Aorta (tissue), 5 donors: ENCODE measurements around the gene MYL12B. TPM values are rescaled to one million over a fixed set of nuclear protein-coding genes. Genes with fewer than 3 reads are reported as not detected.

Experiments used
- ATAC-seq: fragments of 200-7000 bp; cut with Tn5 transposase; one replicate; pipeline ENCODE4 v1.9.1; 2022; ENCODE audit warnings: moderate library complexity; ENCODE audit not compliant: low FRiP score
- DNase-seq, 2 donors: peaks; one replicate each; pipeline ENCODE4 v3.0.0-alpha.2; 2020
- H3K27ac ChIP-seq, 2 donors: one replicate each; pipeline ENCODE4 v1.5.1; 2013; ENCODE audit warnings: low read length in 2 of 2, mild to moderate bottlenecking in 2 of 2, moderate library complexity in 2 of 2, control low read depth in 1 of 2, inconsistent platforms in 1 of 2, low read depth in 1 of 2
- H3K27me3 ChIP-seq, 2 donors: one replicate each; pipeline ENCODE4 v1.6.1; 2013; ENCODE audit warnings: control low read depth in 1 of 2, low read length in 1 of 2, mild to moderate bottlenecking in 1 of 2, moderate library complexity in 1 of 2; ENCODE audit not compliant: insufficient read depth in 2 of 2, control insufficient read depth in 1 of 2
- H3K36me3 ChIP-seq, 2 donors: one replicate each; pipeline ENCODE4 v1.6.1; 2013; ENCODE audit warnings: control low read depth in 1 of 2, low read length in 1 of 2, mild to moderate bottlenecking in 1 of 2; ENCODE audit not compliant: insufficient read depth in 2 of 2, control insufficient read depth in 1 of 2
- H3K4me1 ChIP-seq, 2 donors: one replicate each; pipeline ENCODE4 v1.6.1; 2013; ENCODE audit warnings: low read length in 2 of 2, control low read depth in 1 of 2, mild to moderate bottlenecking in 1 of 2, moderate library complexity in 1 of 2; ENCODE audit not compliant: insufficient read depth in 2 of 2, control insufficient read depth in 1 of 2
- H3K4me3 ChIP-seq, 2 donors: one replicate each; pipeline ENCODE4 v1.5.1; 2013; ENCODE audit warnings: low read length in 2 of 2, control low read depth in 1 of 2, mild to moderate bottlenecking in 1 of 2
- H3K9me3 ChIP-seq: one replicate; pipeline ENCODE4 v1.6.1; 2013; ENCODE audit warnings: mild to moderate bottlenecking, low read length; ENCODE audit not compliant: control insufficient read depth
- WGBS, 2 donors: extraction: QIAGEN DNeasy Blood & Tissue Kit; methylation state at CpG; one replicate each; pipeline ENCODE4 v1.1.7; 2013; 5-methylcytosine and 5-hydroxymethylcytosine counted together
- intact Hi-C, 2 donors: fragments of 100-400 bp; cut with DNase I; formaldehyde crosslinking; loops; one replicate each; pipeline versions ENCODE4 v1.14.2 to v1.15.0; 2022
- polyA plus RNA-seq, 2 donors: library from polyadenylated mRNA; stranded (reverse); fragments of 200-250 nt; gene quantifications; one replicate each; pipeline ENCODE4 v1.2.3, GENCODE V29; 2013
- total RNA-seq, 2 donors: library from RNA; stranded (reverse); fragmentation: NEBNext Ultra II Directional; extraction: Animal tissue kit (Norgen Biotek cat#: 25700); gene quantifications; one replicate each; pipeline ENCODE4 v1.2.1, GENCODE V29; 2021
- donor health status: healthy with polysubstance abuse.
- donor health status: Bipolar disorder and iron deficiency.
- donor health status: DM: no; HTN: no; CAD: no.
- donor health status: DM: no; HTN: no; CAD: no.
- donor health status: DM: yes; HTN: yes; CAD: no.

The MYL12B gene
- total and polyA plus RNA-seq, 4 donors: 259 to 661 (median 379) TPM

GRCh38 chr18:3230401-3231334 is 31.3 kb upstream of the MYL12B start:
- Histone ChIP-seq H3K27ac (no peak overlapping the region), H3K27me3 (no peaks in the 10 kb centered on the region), H3K4me3 (no peak overlapping the region), H3K9me3 (no peaks in the 10 kb centered on the region), H3K4me1 (peaks cover 0 to 2% of the 10 kb centered on the region in 2 donors), H3K36me3 (no peaks in the 10 kb centered on the region)
- ATAC-seq (no peak), DNase-seq (no peak)
- intact Hi-C loops: no loop called here
- 91 to 93% methylated on average over 9 of the region's 9 CpGs for WGBS, 2 donors

- no peak overlapping the region for H3K4me3 ChIP-seq
- no peak for ATAC-seq
- H3K4me1 ChIP-seq: peaks cover 0 to 2% of the 10 kb centered on the region in 2 donors
- DNase-seq: no peak
- intact Hi-C loops: no loop called here
- no peaks in the 10 kb centered on the region for H3K36me3 ChIP-seq
- no peaks in the 10 kb centered on the region for H3K9me3 ChIP-seq
- no peak overlapping the region for H3K27ac ChIP-seq
- 20 to 28% methylated on average over 1 of the region's 1 CpG for WGBS, 2 donors
- no peaks in the 10 kb centered on the region for H3K27me3 ChIP-seq
Measured at GRCh38 chr18:3233004-3233403, 28.9 kb upstream of the MYL12B start.

- WGBS, 2 donors: 87 to 91% methylated on average over 4 of the region's 4 CpGs
- H3K27ac ChIP-seq: no peak overlapping the region
Measured at GRCh38 chr18:3233433-3234168, 28.3 kb upstream of the MYL12B start.

GRCh38 chr18:3234457-3234856 is 27.5 kb upstream of the MYL12B start:
- intact Hi-C loops: no loop called here
- H3K4me3 ChIP-seq: no peak overlapping the region
- no peaks in the 10 kb centered on the region for H3K27me3 ChIP-seq
- DNase-seq (no peak), ATAC-seq (no peak)
- WGBS, 2 donors: 56 to 74% methylated on average over 5 of the region's 5 CpGs
- H3K9me3 ChIP-seq: no peaks in the 10 kb centered on the region
- no peaks in the 10 kb centered on the region for H3K36me3 ChIP-seq
- no peak overlapping the region for H3K27ac ChIP-seq
- H3K4me1 ChIP-seq: peaks cover 0 to 2% of the 10 kb centered on the region in 2 donors

More at GRCh38 chr18:3233433-3234168, 28.3 kb upstream of the MYL12B start:
- ATAC-seq: no peak
- intact Hi-C loops: no loop called here
- no peak overlapping the region for H3K4me3 ChIP-seq
- H3K36me3 ChIP-seq: no peaks in the 10 kb centered on the region
- DNase-seq: no peak
- no peaks in the 10 kb centered on the region for H3K9me3 ChIP-seq
- H3K27me3 ChIP-seq: no peaks in the 10 kb centered on the region
- peaks cover 0 to 2% of the 10 kb centered on the region in 2 donors for H3K4me1 ChIP-seq

GRCh38 chr18:3235846-3236245 is 26.1 kb upstream of the MYL12B start:
- H3K9me3 ChIP-seq: no peaks in the 10 kb centered on the region
- ATAC-seq (no peak), DNase-seq (no peak)
- H3K27ac ChIP-seq: no peak overlapping the region
- WGBS, 2 donors: 94 to 95% methylated on average over 2 of the region's 2 CpGs
- intact Hi-C loops: no loop called here
- peaks cover 0 to 2% of the 10 kb centered on the region in 2 donors for H3K4me1 ChIP-seq
- no peak overlapping the region for H3K4me3 ChIP-seq
- H3K36me3 ChIP-seq: no peaks in the 10 kb centered on the region
- H3K27me3 ChIP-seq: no peaks in the 10 kb centered on the region

- DNase-seq (no peak), ATAC-seq (no peak)
- peaks cover 0 to 2% of the 10 kb centered on the region in 2 donors for H3K4me1 ChIP-seq
- H3K9me3 ChIP-seq: no peaks in the 10 kb centered on the region
- H3K27me3 ChIP-seq: no peaks in the 10 kb centered on the region
- no peak overlapping the region for H3K4me3 ChIP-seq
- WGBS, 2 donors: 78 to 82% methylated on average over 4 of the region's 4 CpGs
- intact Hi-C loops: no loop called here
- H3K27ac ChIP-seq: no peak overlapping the region
- no peaks in the 10 kb centered on the region for H3K36me3 ChIP-seq
Measured at GRCh38 chr18:3236470-3236869, 25.5 kb upstream of the MYL12B start.

GRCh38 chr18:3238742-3239141 is 23.2 kb upstream of the MYL12B start:
- no peaks in the 10 kb centered on the region for H3K9me3 ChIP-seq
- H3K27ac ChIP-seq: no peak overlapping the region
- DNase-seq: no peak
- H3K4me1 ChIP-seq: no peaks in the 10 kb centered on the region
- WGBS, 2 donors: 94 to 96% methylated on average over 2 of the region's 2 CpGs
- ATAC-seq: no peak
- intact Hi-C loops: no loop called here
- no peaks in the 10 kb centered on the region for H3K36me3 ChIP-seq
- H3K4me3 ChIP-seq: no peak overlapping the region
- no peaks in the 10 kb centered on the region for H3K27me3 ChIP-seq

- DNase-seq (no peak), ATAC-seq (no peak)
- Histone ChIP-seq H3K36me3 (no peaks in the 10 kb centered on the region), H3K27ac (no peak overlapping the region), H3K9me3 (no peaks in the 10 kb centered on the region), H3K4me3 (peak overlapping the region; percentile 84 to 93), H3K27me3 (no peaks in the 10 kb centered on the region), H3K4me1 (no peaks in the 10 kb centered on the region)
- 9 to 19% methylated on average over 1 of the region's 1 CpG for WGBS, 2 donors
- intact Hi-C loops: loop anchor here (5.0 to 10.0 kb wide), 2 partner anchors 230 to 313 kb away; partner anchors contain the start of gene LPIN2 (in 1 of the 2)
Measured at GRCh38 chr18:3245185-3245564, 16.8 kb upstream of the MYL12B start.
